ENCODE measurements around the gene FANCM.

- TF ChIP-seq CTCF (optimal IDR thresholded peaks at IDR 0.05 in 1 of 3, IDR thresholded peaks at IDR 0.05 in 1 of 3, conservative IDR thresholded peaks at IDR 0.05 in 1 of 3; ENCODE audit: extremely low read depth in 1 of 3, insufficient read depth in 2 of 3, low read length in 3 of 3) (no peak), EZH2 (IDR thresholded peaks at IDR 0.05; ENCODE audit: low read length) (no peak)
Measured at GRCh38 chr14:45103806-45104205, 31.9 kb upstream of the FANCM start.

Data from keratinocyte (primary cell).